Psoas muscle (tissue), 8 donors: ENCODE results near the gene HOXA5. TPM values are rescaled to one million over a fixed set of nuclear protein-coding genes. Genes with fewer than 3 reads are reported as not detected.

ENCODE experiments used
- ATAC-seq, 4 donors: fragments of 200-7000 bp; cut with Tn5 transposase; one replicate each; pipeline ENCODE4 v1.9.1; 2020; ENCODE audit warnings: moderate library complexity in 3 of 4, mild to moderate bottlenecking in 2 of 4
- DNase-seq, 2 donors: peaks; one replicate each; pipeline ENCODE4 v3.0.0-alpha.2; 2020
- H3K27ac ChIP-seq: fragments of 200-600 bp; one replicate; pipeline ENCODE4 v1.8.0; 2022
- H3K27me3 ChIP-seq, 3 donors: fragments of 200-600 bp in 1 of 3; one replicate each; pipeline versions ENCODE4 v1.6.1 to v1.8.0; 2013 to 2022; ENCODE audit warnings: low read length in 2 of 3, mild to moderate bottlenecking in 2 of 3, moderate library complexity in 1 of 3; ENCODE audit not compliant: insufficient read depth in 3 of 3
- H3K36me3 ChIP-seq, 2 donors: fragments of 200-600 bp in 1 of 2; one replicate each; pipeline versions ENCODE4 v1.6.1 to v1.8.0; 2013 to 2022; ENCODE audit warnings: low read depth in 1 of 2, mild to moderate bottlenecking in 1 of 2, moderate library complexity in 1 of 2; ENCODE audit not compliant: insufficient read depth in 1 of 2
- H3K4me1 ChIP-seq: fragments of 200-600 bp; one replicate; pipeline ENCODE4 v1.8.0; 2022
- H3K4me3 ChIP-seq: fragments of 200-600 bp; one replicate; pipeline ENCODE4 v1.8.0; 2022; ENCODE audit warnings: mild to moderate bottlenecking
- H3K9me3 ChIP-seq: fragments of 200-600 bp; one replicate; pipeline ENCODE4 v1.8.0; 2022
- CTCF ChIP-seq: fragments of 200-600 bp; IDR thresholded peaks from one replicate; pipeline ENCODE4 v1.8.0; 2022; ENCODE audit warnings: antibody characterized with exemption
- WGBS, 3 donors: extraction: QIAGEN DNeasy Blood & Tissue Kit; methylation state at CpG; one replicate each; pipeline versions ENCODE4 v1.1.6 to v1.1.7; 2013; 5-methylcytosine and 5-hydroxymethylcytosine counted together
- intact Hi-C, 2 donors: fragments of 100-400 bp; cut with DNase I; formaldehyde crosslinking; loops; one replicate each; pipeline versions ENCODE4 v1.11.0 to v1.14.2; 2022
- polyA plus RNA-seq, 3 donors: library from polyadenylated mRNA; stranded (reverse); fragments of 200-250 nt; gene quantifications; one replicate each; pipeline ENCODE4 v1.2.3, GENCODE V29; 2013
- total RNA-seq, 4 donors: library from RNA; stranded (reverse); fragmentation: NEBNext Ultra II Directional in 2 of 4; extraction: Animal tissue kit (Norgen Biotek cat#: 25700) in 2 of 4; gene quantifications; one replicate each; pipeline versions ENCODE4 v1.2.1 to v1.2.4, GENCODE V29; 2021 to 2023
- donor health status: healthy with polysubstance abuse.
- donor health status: DM: no; HTN: no; CAD: no; lungs with moderate emphysema.
- donor health status: Bipolar disorder and iron deficiency.
- donor health status: healthy.
- donor health status: DM: yes; HTN: yes; CAD: no.
- donor health status: DM: no; HTN: no; CAD: no.
- donor health status: DM: no; HTN: no; CAD: no.
- donor health status: DM: yes; HTN: yes; CAD: no.

Gene HOXA5
- total and polyA plus RNA-seq, 7 donors = 2.6 to 18.8 (median 6.6) TPM

DNA sequence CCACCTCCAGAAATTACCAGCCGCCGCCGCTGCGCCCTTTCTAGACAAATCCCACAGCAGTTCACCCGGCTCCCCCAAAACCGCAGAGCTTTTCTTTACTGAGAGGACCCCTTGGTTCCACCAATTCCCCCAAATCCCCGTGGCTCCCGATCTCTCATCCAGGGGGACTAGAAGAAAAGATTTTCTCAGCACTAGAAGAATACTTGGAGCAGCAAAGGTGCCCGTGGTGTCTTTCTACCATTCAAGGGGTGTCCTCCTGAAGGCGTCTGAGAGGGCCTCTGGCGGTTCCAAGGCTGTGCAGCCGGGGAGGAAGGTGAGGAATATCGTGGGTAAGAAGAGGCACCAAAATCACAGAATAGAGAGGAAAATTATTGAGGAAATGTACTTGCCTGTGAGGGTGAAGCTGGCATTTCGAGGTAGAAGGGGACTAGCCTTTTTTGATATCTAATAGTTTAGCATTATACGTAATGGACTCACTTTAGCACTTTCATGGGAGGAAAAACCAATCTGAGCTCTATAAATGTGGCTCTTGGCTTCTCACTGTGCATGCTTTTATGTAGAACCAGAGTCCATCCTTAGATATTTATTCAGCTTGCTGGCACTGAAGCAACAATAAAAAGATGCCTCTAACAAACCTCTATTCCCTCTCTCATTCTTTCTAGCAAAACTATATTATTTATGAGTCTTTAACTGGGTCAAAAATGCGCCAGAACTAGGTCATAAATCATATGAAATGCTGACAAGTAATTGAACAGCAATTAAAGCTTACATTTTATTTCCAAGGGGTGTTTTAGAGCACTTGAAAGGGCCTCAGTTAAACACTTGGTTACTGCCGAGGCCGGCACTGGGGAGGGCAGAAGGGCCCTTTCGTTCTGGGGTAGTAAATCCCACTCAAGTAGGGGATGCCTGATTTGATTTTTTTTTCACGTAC, 27.2 kb downstream of the HOXA5 start:
- peaks cover 0 to 2% of the 10 kb centered on the region in 2 donors for H3K36me3 ChIP-seq
- no peaks in the 10 kb centered on the region for H3K27me3 ChIP-seq
- H3K9me3 ChIP-seq = no peaks in the 10 kb centered on the region
- intact Hi-C loops = no loop called here
- peak overlapping the region; percentile 46 for H3K4me3 ChIP-seq
- ATAC-seq (no peak), DNase-seq (no peak)
- TF ChIP-seq CTCF = no peak
- 71 to 78% (median 74%) methylated on average over 20 of the region's 20 CpGs for WGBS, 3 donors
- peak overlapping the region; percentile 64 for H3K27ac ChIP-seq
- H3K4me1 ChIP-seq = peaks cover 34% of the 10 kb centered on the region

DNA sequence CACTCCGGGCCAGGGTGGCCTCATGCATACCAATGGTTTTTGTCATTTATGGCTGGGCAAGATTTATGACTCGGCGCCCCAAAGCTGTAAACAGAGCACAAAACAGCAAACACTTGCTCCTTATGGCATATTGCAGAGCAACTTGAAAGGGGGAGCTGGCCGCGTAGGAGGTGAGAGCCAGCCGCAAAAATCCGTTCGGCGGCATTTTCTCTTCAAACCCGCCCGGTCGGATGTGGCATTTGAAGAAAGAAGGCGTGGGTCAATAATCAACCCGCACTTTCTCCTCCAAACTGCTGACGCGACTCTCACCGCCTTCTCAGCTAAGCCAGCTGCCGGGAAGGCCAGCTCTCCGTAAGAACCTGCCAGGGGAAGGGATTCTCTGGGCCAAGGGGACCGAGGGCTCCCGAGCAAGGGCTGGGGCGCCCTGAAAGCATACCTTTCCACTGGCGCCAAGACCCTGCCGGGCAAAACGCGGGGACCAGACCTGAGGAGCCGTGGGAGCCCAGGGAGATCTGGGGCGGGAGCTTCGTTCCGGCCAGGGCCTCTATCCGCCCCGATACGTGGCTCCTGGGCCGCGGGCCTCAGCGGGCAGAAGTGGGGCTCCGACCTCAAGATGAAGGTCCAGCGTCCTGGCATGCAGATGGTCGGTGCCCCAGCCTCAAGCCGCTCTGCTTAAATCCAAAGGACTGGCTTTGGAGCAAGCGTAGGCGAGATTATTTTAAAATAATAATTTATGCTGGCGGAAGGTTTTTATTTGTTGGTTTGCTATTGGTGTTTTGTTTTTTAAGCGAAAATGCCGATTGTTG, 28.1 kb downstream of the HOXA5 start:
- Histone ChIP-seq H3K9me3 (no peaks in the 10 kb centered on the region), H3K4me1 (peaks cover 34% of the 10 kb centered on the region), H3K4me3 (peak overlapping the region; percentile 46), H3K27ac (peak overlapping the region; percentile 64), H3K27me3 (no peaks in the 10 kb centered on the region), H3K36me3 (peaks cover 0 to 2% of the 10 kb centered on the region in 2 donors)
- no peak for TF ChIP-seq CTCF
- DNase-seq (peak in 1 of 2 donors; percentile 49), ATAC-seq (no peak)
- WGBS, 3 donors = 66 to 72% (median 71%) methylated on average over 45 of the region's 45 CpGs
- intact Hi-C loops = no loop called here

- peak overlapping the region; percentile 64 for H3K27ac ChIP-seq
- H3K27me3 ChIP-seq = no peaks in the 10 kb centered on the region
- intact Hi-C loops = no loop called here
- DNase-seq (no peak), ATAC-seq (no peak)
- WGBS, 3 donors = 70 to 72% (median 70%) methylated on average over 6 of the region's 6 CpGs
- H3K4me3 ChIP-seq = peak overlapping the region; percentile 46
- no peaks in the 10 kb centered on the region for H3K9me3 ChIP-seq
- TF ChIP-seq CTCF = no peak
- H3K36me3 ChIP-seq = peaks cover 0 to 2% of the 10 kb centered on the region in 2 donors
- H3K4me1 ChIP-seq = peaks cover 33% of the 10 kb centered on the region
Observed at GRCh38 chr7:27114881-27115220, 28.6 kb downstream of the HOXA5 start.

DNA sequence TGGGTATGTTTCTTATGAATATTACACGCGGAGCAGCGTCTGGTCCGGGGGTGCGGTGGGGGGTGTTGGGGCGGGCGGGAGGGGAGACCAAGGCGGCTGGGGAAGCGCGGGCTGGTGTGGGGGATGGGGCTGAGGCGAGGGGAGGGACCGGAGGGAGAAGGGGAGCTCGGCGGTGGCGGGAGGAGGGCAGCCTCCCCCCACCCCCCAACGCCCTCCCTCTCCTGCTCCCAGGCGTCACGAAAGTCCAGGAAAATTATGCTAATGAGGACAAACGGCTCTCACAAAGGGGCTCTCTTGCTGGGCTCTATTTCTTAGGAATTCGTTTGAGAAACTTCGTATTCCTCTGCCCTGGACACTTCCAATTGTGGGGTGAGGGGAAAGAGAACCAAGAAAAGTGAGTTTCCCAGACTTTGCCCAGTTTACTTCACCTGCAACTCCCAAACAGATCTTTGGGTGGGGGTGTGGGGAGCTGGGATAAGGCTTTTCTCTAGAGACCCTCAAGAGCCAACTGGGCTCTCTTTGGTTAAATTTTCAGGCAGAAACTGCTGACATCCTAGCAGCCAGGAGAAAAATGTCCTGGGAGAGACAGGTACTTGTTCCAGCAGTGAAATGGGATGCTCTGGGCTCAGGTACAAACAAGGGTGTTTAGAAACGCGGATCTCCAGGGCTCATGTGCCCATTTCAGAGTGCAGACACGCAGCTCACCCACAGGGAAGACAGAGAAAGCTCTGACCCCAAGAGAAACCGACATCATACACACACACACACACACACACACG, 29.3 kb downstream of the HOXA5 start:
- 16 to 22% (median 21%) methylated on average over 15 to 26 of the region's 26 CpGs for WGBS, 3 donors
- Histone ChIP-seq H3K27ac (peak overlapping the region; percentile 92), H3K9me3 (no peaks in the 10 kb centered on the region), H3K27me3 (no peaks in the 10 kb centered on the region), H3K4me1 (peaks cover 30% of the 10 kb centered on the region), H3K36me3 (peaks cover 0 to 2% of the 10 kb centered on the region in 2 donors), H3K4me3 (peak overlapping the region; percentile 82)
- TF ChIP-seq CTCF = no peak
- intact Hi-C loops = no loop called here
- DNase-seq (peak; percentile 67 to 69), ATAC-seq (peak; percentile 49 to 66 (median 53))
